Keratinocyte (primary cell): Measurements from ENCODE around the gene ACOT7.

Experiments used
- CTCF ChIP-seq, 3 experiments: IDR thresholded peaks in 1 of 3; conservative IDR thresholded peaks in 1 of 3; optimal IDR thresholded peaks in 1 of 3; 2 replicates in 2 of 3; 3 replicates in 1 of 3; pipeline versions ENCODE3 to v1.5.1; 2011; ENCODE audit warnings: low read length in 3 of 3, mild to moderate bottlenecking in 3 of 3, moderate library complexity in 2 of 3, control low read depth in 1 of 3, inconsistent platforms in 1 of 3; ENCODE audit not compliant: insufficient read depth in 2 of 3; ENCODE audit errors: extremely low read depth in 1 of 3
- EZH2 ChIP-seq: IDR thresholded peaks from one replicate; pipeline ENCODE4 v1.6.1; 2012; ENCODE audit warnings: inconsistent platforms, mild to moderate bottlenecking, low read length, moderate library complexity

GRCh38 chr1:6397844-6398441, 4.4 kb upstream of the ACOT7 start:
- TF ChIP-seq CTCF (optimal IDR thresholded peaks at IDR 0.05 in 1 of 3, IDR thresholded peaks at IDR 0.05 in 1 of 3, conservative IDR thresholded peaks at IDR 0.05 in 1 of 3; ENCODE audit: extremely low read depth in 1 of 3, insufficient read depth in 2 of 3, low read length in 3 of 3) (no peak), EZH2 (no peak)
